Tibial artery (tissue), 4 donors: ENCODE data around the gene ELAPOR1.

Experiments used
- DNase-seq, 2 donors: peaks; one replicate each; pipeline ENCODE4 v3.0.0-alpha.2; 2019
- H3K27ac ChIP-seq, 2 donors: fragments of 200-600 bp; sonication (generic) in 1 of 2; 1 replicate in 1 of 2; 2 replicates in 1 of 2; pipeline ENCODE4 v1.5.1; 2018 to 2019; ENCODE audit warnings: mild to moderate bottlenecking in 1 of 2
- H3K27me3 ChIP-seq, 2 donors: fragments of 200-600 bp; sonication (generic) in 1 of 2; one replicate each; pipeline versions ENCODE4 v1.5.1 to v1.6.0; 2016 to 2019
- H3K36me3 ChIP-seq, 3 donors: fragments of 200-600 bp; sonication (generic) in 2 of 3; one replicate each; pipeline ENCODE4 v1.5.1; 2016 to 2019; ENCODE audit warnings: mild to moderate bottlenecking in 2 of 3
- H3K4me1 ChIP-seq, 4 donors: fragments of 200-600 bp; sonication (generic) in 2 of 4; 1 replicate in 3 of 4; 2 replicates in 1 of 4; pipeline ENCODE4 v1.5.1; 2016 to 2019
- H3K4me3 ChIP-seq, 2 donors: fragments of 200-600 bp; sonication (generic) in 1 of 2; 1 replicate in 1 of 2; 2 replicates in 1 of 2; pipeline ENCODE4 v1.5.1; 2018 to 2019; ENCODE audit warnings: mild to moderate bottlenecking in 2 of 2
- H3K9me3 ChIP-seq, 3 donors: fragments of 200-600 bp; sonication (generic) in 1 of 3; one replicate each; pipeline ENCODE4 v1.5.1; 2016 to 2019
- CTCF ChIP-seq, 2 experiments: fragments of 200-600 bp in 1 of 2; fragments of 450-650 bp in 1 of 2; IDR thresholded peaks; one replicate each; pipeline ENCODE4 v1.5.1; 2017 to 2019; ENCODE audit warnings: antibody characterized with exemption in 2 of 2, mild to moderate bottlenecking in 1 of 2, moderate library complexity in 1 of 2
- intact Hi-C: fragments of 100-400 bp; cut with DNase I; formaldehyde crosslinking; loops from one replicate; pipeline ENCODE4 v1.15.0; 2023; ENCODE audit warnings: low total_unique reads

The ELAPOR1 gene

GRCh38 chr1:109078317-109078716 is 35.6 kb upstream of the ELAPOR1 start:
- no peak for DNase-seq
- Histone ChIP-seq H3K4me3 (no peak overlapping the region), H3K36me3 (peaks cover 0 to 7% (median 5%) of the 10 kb centered on the region in 3 donors), H3K27ac (no peak overlapping the region), H3K9me3 (no peaks in the 10 kb centered on the region), H3K27me3 (no peaks in the 10 kb centered on the region), H3K4me1 (peaks cover 0 to 20% (median 5%) of the 10 kb centered on the region in 4 donors)
- no peak for TF ChIP-seq CTCF (IDR thresholded peaks at IDR 0.05)
- intact Hi-C loops = no loop called here

DNA sequence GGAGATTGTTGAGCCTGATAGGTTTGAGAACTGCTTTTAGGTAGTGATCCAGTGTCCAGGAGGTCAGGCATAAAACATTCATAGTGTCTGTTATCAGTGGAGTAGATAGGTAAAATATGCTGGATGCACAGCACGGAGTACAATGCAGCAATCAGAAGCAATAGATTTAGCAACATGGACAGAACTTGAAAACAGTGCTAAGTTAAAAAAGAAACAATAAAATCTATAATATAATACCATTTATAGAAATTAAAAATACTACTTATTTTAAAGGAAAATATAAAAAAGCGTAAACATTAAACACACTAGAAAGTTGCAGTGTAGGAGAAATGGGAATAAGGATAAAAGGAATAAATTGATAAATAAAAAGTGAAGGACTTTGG is 34.7 kb upstream of the ELAPOR1 start:
- intact Hi-C loops = no loop called here

DNA sequence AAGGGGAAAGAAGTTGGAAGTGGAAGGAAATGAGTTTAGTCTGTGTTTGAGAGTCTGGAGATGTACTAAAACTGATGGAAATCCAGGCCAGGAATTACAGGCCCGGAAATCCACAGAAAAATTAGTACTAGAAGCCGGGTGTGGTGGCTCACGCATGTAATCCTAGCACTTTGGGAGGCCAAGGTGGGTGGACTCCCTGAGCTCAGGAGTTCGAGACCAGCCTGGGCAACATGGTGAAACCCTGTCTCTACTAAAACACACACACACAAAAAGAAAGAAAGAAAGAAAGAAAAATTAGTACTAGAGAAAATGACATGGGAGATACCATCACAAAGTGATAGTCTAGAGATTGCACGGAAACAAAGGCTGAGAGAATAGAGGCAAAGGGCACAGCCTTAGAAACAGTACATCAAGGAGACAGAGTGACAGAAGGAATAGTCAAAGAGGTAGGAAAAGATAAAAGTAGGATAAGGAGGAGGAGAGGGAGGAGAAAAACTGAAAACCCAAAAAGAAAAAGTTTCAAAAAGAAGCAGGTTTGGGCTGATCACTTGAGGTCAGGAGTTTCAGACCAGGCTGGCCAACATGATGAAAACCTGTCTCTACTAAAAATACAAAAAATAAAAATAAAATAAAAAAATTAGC is 33.4 kb upstream of the ELAPOR1 start:
- Histone ChIP-seq H3K4me3 (no peak overlapping the region), H3K4me1 (peaks cover 0 to 6% (median 0%) of the 10 kb centered on the region in 4 donors), H3K9me3 (no peaks in the 10 kb centered on the region), H3K36me3 (no peaks in the 10 kb centered on the region), H3K27me3 (no peaks in the 10 kb centered on the region), H3K27ac (peak overlapping the region in 1 of 2 donors; percentile 51)
- intact Hi-C loops = no loop called here
- DNase-seq = no peak
- TF ChIP-seq CTCF (IDR thresholded peaks at IDR 0.05) = no peak

More for the DNA sequence above, 34.7 kb upstream of the ELAPOR1 start:
- no peaks in the 10 kb centered on the region for H3K27me3 ChIP-seq
- no peak overlapping the region for H3K4me3 ChIP-seq
- no peaks in the 10 kb centered on the region for H3K9me3 ChIP-seq
- peak overlapping the region in 1 of 2 donors; percentile 51 for H3K27ac ChIP-seq
- H3K4me1 ChIP-seq = peaks cover 0 to 17% (median 5%) of the 10 kb centered on the region in 4 donors
- H3K36me3 ChIP-seq = no peaks in the 10 kb centered on the region
- no peak for DNase-seq
- no peak for TF ChIP-seq CTCF (IDR thresholded peaks at IDR 0.05)

GRCh38 chr1:109083501-109083900 is 30.4 kb upstream of the ELAPOR1 start:
- Histone ChIP-seq H3K36me3 (no peaks in the 10 kb centered on the region), H3K27ac (no peak overlapping the region), H3K4me1 (no peaks in the 10 kb centered on the region), H3K9me3 (no peaks in the 10 kb centered on the region), H3K27me3 (no peaks in the 10 kb centered on the region), H3K4me3 (no peak overlapping the region)
- no peak for TF ChIP-seq CTCF (IDR thresholded peaks at IDR 0.05)
- no peak for DNase-seq
- intact Hi-C loops = no loop called here

- Histone ChIP-seq H3K9me3 (no peaks in the 10 kb centered on the region), H3K4me1 (no peaks in the 10 kb centered on the region), H3K27me3 (no peaks in the 10 kb centered on the region), H3K27ac (no peak overlapping the region), H3K4me3 (no peak overlapping the region), H3K36me3 (no peaks in the 10 kb centered on the region)
- intact Hi-C loops = no loop called here
- no peak for TF ChIP-seq CTCF (IDR thresholded peaks at IDR 0.05)
- no peak for DNase-seq
Observed at GRCh38 chr1:109083923-109084322, 30.0 kb upstream of the ELAPOR1 start.
